ENCODE data around the gene COL23A1.

DNA sequence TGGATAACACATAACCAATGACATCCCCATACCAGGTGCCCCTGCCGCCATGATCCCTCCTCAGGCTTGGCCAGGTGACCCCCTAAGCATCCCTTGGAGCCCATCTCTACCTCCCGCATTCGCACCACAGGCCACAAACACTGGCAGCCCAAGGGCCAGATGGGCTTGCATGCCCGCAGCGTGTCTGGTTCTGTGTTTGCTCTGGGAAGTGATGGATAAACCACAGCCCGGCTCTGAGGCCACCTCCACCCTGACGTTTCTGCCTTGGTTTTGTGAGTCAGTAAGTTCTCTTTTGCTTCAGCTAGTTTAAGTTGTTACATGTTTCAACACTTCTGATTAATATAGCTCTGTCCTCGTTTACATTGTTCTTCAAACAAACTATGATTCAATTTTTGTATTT, 185.2 kb downstream of the COL23A1 start:
- no peak for TF ChIP-seq POLR2A (IDR thresholded peaks at IDR 0.05; ENCODE audit: low read length)
- TF ChIP-seq GATA1 (IDR thresholded peaks at IDR 0.05; ENCODE audit: low read depth, low read length) = no peak
